Right lung (tissue), 5 donors: ENCODE data around the gene AHCYL2. TPM values are rescaled to one million over a fixed set of nuclear protein-coding genes. Genes with fewer than 3 reads are reported as not detected.
"Not testable (repeated sequence)": the region's sequence is repeated elsewhere in the genome, so short reads cannot be mapped to it uniquely, and the experiment has no call there.

Source experiments
- DNase-seq, 2 donors: peaks; one replicate each; pipeline ENCODE4 v3.0.0-alpha.2; 2013
- polyA plus RNA-seq, 5 donors: library from polyadenylated mRNA; unstranded; fragments of 120-200 nt; gene quantifications; one replicate each; pipeline versions ENCODE4 v1.2.1 to v1.2.3, GENCODE V29; 2013; ENCODE audit warnings: inconsistent platforms in 1 of 5, low replicate concordance in 1 of 5; ENCODE audit not compliant: insufficient read length in 5 of 5, insufficient read depth in 1 of 5

The AHCYL2 gene
- polyA plus RNA-seq, 5 donors: 15.9 to 20.8 (median 19.8) TPM

DNA sequence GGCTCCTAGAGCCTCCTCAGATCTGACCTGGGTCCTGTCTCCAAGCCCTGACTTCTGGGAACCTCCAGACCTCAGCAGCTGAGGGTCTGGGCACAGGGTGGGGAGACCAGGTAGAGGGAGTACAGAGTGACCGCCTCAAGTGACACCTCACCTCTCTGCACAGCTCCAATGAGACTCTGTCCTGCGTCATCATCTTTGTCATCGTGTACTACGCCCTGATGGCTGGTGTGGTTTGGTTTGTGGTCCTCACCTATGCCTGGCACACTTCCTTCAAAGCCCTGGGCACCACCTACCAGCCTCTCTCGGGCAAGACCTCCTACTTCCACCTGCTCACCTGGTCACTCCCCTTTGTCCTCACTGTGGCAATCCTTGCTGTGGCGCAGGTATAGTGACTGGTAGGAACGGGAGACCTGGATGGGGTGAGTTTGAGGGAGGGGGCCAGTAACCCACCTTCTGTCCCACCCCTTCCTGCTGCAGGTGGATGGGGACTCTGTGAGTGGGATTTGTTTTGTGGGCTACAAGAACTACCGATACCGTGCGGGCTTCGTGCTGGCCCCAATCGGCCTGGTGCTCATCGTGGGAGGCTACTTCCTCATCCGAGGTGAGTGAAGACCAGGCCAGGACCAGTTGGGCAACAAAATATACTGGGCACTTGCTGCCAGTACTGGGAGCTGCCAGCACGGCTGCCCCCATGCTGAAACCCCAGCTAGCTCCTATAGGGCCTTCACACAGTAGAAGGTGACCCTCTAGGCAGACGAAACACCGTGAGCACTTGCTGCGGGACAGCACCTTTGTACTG lies 18.6 kb upstream of the AHCYL2 start:
- DNase-seq: no peak

DNA sequence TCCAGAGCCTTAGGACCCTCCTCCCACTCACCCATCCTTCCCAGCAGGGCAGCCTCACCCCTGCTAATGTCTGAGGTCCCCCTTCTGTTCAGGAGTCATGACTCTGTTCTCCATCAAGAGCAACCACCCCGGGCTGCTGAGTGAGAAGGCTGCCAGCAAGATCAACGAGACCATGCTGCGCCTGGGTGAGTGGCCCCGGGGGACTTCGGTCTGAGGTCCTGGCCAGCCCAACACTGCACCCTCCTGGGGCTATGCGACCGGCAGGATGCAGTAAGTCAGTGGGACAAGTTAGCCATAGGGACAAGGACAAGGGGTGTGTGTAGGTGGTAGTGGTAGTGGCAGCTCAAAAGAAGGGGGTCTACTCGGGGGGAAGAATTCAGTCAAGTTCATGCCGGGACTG lies 16.2 kb upstream of the AHCYL2 start:
- no peak for DNase-seq

DNA sequence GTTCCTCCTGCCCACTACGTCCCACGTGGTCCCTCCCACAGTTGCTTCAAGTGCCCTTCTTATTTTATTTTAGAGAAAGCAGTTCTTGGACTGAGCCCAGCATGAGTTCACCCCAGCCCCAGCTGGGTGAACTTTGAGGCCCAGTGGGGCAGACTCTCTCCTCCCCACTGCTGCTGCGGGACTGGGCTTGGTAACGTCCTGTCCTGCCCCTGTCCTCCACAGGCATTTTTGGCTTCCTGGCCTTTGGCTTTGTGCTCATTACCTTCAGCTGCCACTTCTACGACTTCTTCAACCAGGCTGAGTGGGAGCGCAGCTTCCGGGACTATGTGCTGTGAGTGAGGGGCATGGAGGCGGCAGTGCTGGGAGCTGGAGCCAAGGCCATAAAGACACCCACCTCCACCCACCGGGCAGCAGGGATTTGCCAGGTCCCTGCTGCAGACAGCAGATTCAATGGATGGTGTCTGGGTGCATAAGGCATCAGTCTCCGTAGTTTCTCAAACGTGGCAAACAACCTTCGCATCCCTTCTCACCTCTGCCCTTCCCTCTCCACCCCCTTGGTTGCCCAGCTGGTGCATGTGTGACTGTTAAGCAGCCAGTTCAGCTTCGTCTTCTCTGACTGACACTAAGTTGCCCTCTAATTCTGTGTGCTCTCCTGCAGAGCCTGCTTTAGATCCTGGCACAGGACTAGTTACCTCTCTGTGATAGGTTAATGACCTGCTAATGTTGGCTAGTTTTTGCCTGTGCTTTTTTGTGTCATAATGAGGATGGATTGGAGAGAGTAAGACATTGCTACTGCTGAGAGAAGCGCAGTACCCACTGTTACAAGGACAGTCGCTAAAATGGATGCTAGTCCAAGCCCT lies 15.5 kb upstream of the AHCYL2 start:
- DNase-seq: no peak

DNA sequence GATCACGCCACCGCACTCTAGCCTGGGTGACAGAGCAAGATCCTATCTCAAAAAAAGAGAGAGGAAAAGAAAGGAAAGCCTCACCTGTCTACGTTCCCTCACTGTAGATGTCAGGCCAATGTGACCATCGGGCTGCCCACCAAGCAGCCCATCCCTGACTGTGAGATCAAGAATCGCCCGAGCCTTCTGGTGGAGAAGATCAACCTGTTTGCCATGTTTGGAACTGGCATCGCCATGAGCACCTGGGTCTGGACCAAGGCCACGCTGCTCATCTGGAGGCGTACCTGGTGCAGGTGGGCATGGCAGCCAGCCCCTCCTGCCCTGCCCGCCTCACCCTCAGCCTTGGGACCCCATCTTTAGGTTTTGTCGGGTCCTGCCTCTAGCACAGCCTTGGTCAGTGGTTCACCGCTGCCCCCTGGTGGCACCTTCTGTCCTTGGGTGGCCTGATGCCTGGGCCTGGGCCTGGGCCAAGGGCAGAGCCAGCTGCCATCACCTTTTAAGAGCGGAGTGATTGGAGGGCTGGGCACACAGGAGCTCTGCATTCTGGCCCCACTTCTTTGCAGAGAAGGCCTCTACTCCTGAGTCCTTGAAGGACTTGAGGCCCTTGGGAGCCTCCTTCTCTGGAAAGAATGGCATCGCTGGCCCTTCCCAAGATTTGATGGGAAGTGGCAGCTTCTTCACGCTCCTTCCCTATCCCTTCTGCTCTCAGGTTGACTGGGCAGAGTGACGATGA lies 14.4 kb upstream of the AHCYL2 start:
- peak in 1 of 2 donors; percentile 58 for DNase-seq

- no peak for DNase-seq
These were observed 13.9 kb upstream of the AHCYL2 start for GRCh38 chr7:129210989-129211312.

DNA sequence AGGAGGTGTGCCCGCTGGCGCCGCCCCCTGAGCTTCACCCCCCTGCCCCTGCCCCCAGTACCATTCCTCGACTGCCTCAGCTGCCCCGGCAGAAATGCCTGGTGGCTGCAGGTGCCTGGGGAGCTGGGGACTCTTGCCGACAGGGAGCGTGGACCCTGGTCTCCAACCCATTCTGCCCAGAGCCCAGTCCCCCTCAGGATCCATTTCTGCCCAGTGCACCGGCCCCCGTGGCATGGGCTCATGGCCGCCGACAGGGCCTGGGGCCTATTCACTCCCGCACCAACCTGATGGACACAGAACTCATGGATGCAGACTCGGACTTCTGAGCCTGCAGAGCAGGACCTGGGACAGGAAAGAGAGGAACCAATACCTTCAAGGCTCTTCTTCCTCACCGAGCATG lies 12.7 kb upstream of the AHCYL2 start:
- DNase-seq: no peak

DNA sequence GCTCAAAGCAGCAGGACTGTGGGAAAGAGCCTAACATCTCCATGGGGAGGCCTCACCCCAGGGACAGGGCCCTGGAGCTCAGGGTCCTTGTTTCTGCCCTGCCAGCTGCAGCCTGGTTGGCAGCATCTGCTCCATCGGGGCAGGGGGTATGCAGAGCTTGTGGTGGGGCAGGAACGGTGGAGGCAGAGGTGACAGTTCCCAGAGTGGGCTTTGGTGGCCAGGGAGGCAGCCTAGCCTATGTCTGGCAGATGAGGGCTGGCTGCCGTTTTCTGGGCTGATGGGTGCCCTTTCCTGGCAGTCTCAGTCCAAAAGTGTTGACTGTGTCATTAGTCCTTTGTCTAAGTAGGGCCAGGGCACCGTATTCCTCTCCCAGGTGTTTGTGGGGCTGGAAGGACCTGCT lies 12.2 kb upstream of the AHCYL2 start:
- no peak for DNase-seq

GRCh38 chr7:129213828-129214227 lies 11.0 kb upstream of the AHCYL2 start:
- DNase-seq: no peak

GRCh38 chr7:129215691-129216090 lies 9.1 kb upstream of the AHCYL2 start:
- DNase-seq: not testable (repeated sequence)

GRCh38 chr7:129216101-129216715 lies 8.6 kb upstream of the AHCYL2 start:
- not testable (repeated sequence) for DNase-seq

GRCh38 chr7:129216821-129217416 lies 7.9 kb upstream of the AHCYL2 start:
- not testable (repeated sequence) for DNase-seq

DNA sequence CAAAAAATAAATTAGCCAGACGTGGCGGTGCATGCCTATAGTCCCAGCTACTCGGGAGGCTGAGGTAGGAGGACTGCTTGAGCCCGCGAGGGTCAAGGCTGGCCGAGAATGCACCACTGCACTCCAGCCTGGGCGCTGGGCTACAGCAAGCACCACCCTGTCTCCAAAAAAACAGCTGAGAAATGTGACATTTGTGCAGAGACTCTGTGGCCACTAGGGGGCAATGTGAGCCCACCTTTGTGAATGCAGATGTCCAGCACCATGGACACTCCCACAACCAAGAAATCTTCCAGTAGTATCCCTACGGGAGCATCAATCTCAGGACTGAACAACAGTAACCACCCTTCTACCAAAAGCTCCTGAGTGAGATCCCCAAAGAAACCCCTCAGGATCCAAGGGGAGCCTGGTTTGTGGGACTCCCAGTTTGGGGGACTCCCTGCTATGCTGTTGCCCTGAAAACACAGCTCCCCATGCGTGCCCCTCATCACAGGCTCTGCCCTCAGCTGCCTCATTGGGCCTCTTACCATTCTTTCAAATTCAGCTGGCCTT lies 6.2 kb upstream of the AHCYL2 start:
- peak; percentile 57 to 74 for DNase-seq

DNA sequence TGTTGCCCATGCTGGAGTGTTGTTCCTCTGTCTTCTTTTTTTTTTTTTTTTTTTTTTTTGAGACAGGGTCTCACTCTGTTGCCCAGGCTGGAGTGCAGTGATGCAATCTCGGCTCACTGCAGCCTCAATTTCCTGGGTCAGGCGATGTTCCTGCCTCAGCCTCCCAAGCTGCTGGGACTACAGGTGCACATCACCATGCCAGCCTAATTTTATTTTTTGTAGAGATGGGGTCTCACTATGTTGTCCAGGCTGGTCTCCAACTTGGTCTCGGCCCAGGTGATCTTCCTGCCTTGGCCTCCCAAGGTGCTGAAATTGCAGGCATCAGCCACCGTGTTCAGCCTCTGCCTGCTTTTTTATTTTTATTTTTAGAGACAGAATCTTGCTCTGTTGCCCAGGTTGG lies 5.7 kb upstream of the AHCYL2 start:
- not testable (repeated sequence) for DNase-seq

DNA sequence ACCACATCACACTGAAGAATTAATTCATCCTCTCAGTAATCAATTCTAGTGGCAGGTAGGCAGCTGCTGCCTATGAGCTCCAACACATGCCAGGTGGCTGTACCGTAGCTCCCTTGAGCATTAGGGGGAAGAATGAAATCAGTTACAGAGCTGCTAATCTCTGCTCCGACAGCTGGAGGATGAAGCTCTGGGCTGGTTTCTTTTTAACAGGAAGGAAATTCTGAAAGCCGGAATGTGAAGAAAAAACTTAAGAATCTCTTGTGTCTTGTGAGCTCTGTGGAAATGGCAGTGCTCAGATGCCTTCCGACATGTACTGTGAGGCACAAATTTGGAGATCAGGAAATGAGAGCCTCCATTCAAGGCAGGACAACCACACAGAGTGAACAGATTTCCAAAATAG lies 2.8 kb upstream of the AHCYL2 start:
- DNase-seq: no peak

DNA sequence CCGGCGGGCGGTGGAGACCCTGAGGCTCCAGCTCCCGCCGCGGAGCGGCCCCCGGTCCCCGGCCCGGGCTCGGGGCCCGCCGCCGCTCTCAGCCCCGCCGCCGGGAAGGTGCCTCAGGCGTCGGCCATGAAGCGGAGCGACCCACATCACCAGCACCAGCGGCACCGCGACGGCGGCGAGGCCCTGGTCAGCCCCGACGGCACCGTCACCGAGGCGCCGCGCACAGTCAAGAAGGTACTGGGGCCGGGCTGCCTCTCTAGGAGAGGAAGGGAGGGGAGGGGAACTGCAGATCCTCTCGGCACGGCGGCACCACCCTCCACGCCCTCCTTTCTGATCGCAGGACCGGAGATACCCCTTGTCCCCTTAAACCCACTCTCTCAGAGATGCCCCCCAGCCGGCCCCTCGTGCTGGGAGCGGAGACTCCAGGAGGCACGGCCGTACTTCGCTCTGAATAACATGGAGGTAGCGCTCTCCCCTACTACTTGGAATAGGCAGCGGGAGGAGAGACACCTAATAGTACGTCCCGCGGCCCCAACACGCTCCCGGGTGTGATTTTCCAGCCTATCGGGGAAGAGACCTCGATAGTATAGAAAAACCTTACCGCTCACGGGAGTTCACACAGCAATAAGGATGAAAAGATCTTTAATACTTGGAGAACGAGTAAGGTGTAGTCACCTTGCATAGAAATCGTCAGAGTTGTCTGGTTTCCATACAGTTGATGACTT lies 538 bp downstream of the AHCYL2 start:
- peak in 1 of 2 donors; percentile 37 for DNase-seq

DNA sequence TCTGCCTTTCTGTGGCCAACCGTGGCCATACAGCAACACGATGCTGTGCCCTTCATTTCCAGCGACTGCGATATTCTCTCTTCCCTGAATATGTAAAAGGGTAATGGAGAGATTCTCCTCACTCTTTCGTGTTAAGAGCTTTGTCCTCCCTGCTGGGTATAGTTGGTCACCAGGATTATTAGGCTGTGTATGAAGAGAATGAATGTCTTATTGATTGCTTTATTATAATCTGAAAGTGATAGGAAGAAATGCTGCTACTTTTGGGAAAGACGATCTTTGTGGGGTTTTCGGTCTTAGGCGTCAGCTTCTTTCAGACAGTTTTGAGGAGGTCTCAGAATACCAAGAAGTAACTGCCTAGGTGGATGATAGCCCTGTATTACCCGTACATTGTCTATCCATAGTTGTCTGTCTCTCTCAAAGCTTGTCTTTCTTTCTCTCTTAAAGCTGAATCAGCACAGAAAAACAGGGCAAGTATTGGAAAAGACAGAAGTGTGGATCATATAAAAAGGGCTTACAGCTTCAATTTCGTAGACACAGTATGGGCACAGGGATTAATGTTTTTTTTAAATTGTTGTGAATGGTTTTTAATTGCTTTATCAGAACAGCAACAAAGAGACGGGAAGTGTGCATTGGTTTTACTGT lies 1.2 kb downstream of the AHCYL2 start:
- peak in 1 of 2 donors; percentile 28 for DNase-seq

DNA sequence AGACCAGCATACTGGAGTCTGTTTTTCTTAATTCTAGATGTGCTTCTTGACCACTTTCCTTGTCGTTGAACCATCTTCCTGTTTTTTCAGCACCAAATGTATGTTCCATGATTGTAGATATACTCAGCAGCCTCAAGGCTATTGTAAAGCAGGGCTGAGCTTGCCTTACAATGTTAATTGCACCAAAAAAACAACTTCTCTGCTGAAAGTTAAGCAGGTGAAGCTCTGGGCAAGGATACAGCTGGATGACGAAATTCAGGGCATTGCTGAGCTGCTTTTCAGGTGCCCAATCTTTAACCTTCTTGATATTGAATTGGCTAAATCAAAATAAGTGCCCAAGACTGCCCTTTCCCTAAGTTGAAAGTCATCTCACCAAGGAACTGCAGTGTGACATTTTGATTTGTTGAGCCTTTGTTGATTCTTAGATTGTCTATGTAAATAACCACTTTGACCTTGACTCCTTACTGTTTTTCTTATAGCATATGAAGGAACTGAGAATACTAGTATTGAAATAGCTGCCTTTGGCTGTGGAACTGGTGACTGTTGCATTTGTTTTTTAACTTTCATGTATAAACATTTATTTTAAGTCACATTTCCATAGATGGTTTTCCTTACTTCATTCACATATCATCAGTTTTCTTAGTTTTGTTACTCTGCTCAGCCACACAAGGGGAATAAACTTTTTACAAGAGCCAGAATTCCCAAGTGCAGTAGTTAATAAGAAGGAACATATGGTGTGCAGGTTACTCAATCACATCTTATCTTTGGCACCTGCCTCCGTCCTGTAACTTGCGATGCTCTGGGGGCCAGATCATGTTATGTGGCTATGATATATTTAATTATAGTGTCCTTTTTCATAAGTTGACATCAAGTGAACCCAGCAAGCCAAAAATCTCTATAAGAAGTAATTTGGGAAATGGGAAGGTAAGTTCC lies 3.1 kb downstream of the AHCYL2 start:
- DNase-seq: no peak

DNA sequence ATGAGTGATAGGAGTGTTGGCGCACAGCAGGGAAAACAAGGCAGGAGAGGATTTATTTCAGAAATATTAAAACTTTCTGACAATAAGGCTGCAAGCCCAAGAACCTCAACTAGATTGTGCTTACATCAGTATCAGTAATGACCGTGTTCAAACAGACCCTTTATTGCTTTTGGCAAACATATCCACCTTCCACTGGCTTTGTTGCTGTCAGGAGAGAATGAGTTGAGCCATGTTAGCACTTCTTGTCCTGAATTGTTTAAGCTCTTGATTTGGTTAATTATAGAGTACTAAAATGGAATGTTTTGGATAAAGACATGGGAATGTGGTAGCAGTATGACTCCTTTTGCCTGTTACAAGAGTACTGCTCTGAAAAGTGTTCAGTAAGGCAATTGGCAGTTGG lies 3.8 kb downstream of the AHCYL2 start:
- DNase-seq: no peak

DNA sequence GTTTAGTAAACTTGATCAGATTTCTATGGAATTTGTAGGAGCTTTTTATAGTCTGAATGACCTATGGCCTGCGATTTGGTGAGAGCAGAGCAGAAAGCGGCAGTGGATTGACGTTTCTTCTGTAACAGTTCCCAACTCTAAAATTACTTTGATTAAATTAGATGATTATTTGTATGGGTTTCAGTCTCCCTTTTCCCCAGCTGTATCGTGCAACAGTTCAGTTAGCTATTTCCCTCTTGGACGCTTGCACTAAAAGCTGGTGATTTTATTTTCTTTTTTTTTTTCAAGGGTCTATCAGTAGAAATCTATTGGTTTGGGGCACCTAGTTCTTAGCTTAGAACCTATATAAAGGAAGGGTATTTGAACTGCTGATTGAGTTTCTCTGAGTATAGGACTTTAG lies 6.8 kb downstream of the AHCYL2 start:
- DNase-seq: no peak
